HG02642 (cell line): ENCODE measurements around the gene YAF2.

Source experiments
- ATAC-seq: cut with Tn5 transposase; IDR thresholded peaks from one replicate; pipeline ENCODE4 v1.9.1; 2021; ENCODE audit warnings: mild to moderate bottlenecking; ENCODE audit not compliant: unreplicated experiment, poor library complexity

YAF2 gene, protein sequence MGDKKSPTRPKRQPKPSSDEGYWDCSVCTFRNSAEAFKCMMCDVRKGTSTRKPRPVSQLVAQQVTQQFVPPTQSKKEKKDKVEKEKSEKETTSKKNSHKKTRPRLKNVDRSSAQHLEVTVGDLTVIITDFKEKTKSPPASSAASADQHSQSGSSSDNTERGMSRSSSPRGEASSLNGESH

DNA sequence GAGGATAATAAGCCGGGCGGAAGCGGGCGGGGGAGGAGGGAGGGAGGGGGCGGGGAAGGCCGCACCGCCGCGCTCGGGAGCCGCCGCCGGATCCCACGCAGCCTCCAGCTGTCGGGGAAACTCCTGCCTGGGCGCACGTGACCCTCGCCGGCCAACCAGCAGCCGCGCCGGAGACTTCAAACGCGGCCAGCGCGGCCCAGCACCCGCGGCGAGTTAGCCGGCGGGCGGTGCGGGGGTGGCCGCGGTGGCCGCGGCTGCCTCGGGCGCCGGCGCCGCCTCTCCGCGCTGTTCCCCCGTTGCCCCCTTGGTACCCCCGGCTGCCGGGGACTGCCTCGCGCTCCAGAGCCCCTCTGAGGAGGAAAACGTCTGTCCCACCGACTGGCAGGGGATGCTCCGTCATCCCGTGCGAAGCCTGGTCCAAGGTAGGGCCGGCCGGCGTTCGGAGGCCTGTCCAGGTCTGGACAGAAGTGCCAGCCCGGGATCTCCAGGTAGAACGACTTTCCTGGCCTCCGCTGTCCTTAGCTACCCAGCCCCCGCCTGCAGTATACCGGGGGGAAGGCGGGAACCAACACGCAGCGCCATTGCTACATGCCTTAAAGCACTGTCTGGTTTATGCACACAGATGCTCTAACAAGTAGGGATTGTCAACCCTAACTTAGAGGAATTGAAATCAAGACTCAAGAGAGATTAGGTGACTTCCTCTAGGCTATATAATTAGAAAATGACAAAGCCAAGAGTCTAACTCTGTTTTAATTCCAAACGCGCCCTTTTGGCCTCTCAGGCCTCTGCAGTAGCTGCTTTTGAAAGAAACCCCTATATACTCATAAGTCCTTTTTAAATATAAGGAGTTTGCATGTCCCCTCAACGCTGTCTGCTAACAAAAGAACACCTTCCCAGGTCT lies at the start of gene YAF2:
YAF2 (minus strand) TSS at position 9 of the 901 bp plus-strand sequence. CDS start 68 bp downstream, outside the sequence.
- ATAC-seq, result peak; percentile 86

DNA sequence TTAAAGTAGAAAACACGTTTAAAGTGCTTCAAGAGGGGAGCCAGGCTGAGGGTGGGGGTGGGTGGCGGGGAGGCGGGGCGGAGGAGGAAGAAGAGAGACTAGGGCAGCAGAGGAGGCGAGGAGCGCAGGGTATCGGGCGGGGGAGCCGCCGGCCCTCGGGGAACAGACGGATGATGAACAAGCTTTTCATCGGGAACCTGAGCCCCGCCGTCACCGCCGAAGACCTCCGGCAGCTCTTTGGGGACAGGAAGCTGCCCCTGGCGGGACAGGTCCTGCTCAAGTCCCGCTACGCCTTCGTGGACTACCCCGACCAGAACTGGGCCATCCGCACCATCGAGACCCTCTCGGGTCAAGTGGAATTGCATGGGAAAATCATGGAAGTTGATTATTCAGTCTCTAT lies 48.7 kb upstream of the YAF2 start:
- no peak for ATAC-seq

- ATAC-seq, result no peak
These were observed 47.4 kb upstream of the YAF2 start for GRCh38 chr12:42285431-42285830.

DNA sequence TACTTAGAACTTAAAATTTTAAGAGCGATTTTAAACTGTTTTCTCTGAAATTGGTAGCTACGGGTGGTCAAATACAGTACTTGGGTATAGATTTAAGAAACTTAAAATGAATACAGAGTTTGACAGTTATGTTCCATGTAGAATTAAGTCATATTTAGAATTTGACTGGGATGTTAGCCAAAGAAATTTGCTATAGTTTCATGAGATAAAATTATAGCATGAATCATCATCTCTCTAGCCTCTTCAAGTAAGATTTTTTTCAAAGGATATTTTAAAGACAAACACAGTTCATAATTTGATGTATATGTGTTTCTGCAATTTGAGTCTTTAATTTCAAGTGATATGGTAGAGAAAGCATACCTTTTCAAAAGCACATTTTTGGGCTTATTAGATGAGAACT lies 46.8 kb upstream of the YAF2 start:
- no peak for ATAC-seq

- no peak for ATAC-seq
These were observed 46.1 kb upstream of the YAF2 start for GRCh38 chr12:42284157-42284556.

DNA sequence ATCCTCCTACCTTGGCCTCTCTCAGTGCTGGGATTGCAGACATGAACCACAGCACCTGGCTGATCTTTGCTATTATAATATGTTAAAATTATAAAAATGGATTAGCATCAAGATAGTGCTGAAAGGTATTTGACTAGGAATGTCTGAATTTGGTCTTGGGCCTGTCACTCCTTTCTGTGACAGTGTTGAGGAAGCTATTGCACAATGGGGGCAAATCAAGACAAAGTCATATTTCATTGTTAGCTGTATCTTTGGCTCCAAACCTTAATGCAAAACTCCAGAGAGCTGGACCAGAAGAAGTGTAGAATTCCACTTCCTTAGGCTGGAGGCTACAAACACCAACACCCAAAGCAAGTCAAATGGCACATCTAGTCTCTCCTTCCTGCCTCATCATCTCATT lies 45.7 kb upstream of the YAF2 start:
- no peak for ATAC-seq

DNA sequence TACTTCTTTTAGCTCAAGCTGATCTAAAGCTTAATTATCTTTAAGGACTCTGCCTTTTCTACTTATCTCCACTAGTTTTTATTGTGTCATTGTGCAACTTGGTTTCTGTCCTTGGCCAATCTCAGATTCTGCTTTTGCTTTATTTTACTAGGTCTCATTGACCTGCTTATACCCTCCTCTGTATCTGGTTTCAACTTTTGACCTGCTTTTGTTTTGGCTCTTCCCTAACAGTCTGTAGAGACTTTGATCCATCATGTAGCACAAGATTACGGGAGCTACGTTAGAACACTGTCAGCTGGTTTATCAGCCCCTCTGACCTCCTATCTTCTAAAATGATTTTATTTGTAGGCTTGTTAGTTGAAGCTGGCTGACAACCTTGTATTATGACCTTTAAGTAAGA lies 44.2 kb upstream of the YAF2 start:
- no peak for ATAC-seq

DNA sequence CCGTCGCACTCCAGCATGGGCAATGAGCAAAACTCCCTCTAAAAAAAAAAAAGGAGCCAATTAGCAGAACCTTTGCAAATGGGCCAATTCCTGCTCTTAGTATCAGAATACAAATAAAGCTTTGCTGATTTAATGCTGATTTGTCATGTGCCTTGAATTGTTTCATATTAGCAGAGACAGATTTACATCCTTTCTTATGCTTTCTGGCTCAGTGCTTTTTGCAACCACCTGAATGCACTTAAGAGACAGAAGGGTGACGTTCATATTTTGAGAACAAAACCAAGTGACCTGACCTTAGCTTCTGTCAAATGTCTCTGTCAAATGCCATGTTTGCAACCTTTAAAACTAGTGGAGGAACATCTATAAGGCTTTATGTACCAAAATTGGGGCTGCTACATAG lies 43.8 kb upstream of the YAF2 start:
- ATAC-seq, result no peak

DNA sequence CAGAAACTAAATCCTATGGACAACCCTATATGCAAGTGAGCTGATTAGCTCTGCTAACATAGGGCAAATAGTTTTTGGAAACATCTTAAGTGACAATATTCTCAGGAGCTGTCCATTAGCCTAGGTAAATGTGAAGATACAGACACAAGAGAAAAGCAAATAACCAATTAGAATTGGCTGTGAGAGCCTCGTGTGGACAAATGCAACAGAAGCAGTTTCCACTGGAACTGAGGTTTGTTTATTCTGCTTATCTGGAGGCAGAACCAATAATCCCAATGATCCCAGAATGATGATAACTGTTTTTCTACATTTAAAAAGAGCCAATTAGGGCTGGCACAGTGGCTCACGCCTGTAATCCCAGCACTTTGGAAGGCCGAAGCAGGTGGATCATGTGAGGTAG lies 43.2 kb upstream of the YAF2 start:
- ATAC-seq, result no peak

GRCh38 chr12:42278128-42278510 lies 40.1 kb upstream of the YAF2 start:
- ATAC-seq, result no peak

- ATAC-seq, result no peak
These were observed 39.5 kb upstream of the YAF2 start for GRCh38 chr12:42277396-42278127.

- no peak for ATAC-seq
These were observed 37.5 kb upstream of the YAF2 start for GRCh38 chr12:42275499-42275898.

- ATAC-seq, result no peak
These were observed 35.7 kb upstream of the YAF2 start for GRCh38 chr12:42273706-42274105.

DNA sequence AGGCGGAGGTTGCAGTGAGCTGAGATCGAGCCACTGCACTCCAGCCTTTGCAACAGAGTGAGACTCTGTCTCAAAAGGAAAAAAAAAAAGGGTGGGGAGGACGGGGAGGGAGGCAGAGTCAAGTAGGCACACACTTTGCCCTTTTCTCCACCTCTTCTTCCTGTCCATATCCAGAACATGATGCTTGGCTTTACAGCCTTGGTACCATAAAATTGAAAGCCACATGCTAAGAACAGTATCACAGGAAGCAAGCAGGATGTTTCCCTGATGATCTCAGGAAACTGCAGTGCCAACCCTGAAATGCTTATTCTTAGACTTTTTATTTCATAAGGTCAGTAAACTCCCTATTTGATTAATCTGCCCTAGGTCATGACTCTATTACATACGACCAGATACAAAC lies 32.5 kb upstream of the YAF2 start:
- ATAC-seq, result no peak

GRCh38 chr12:42267413-42268190 lies 29.6 kb upstream of the YAF2 start:
- ATAC-seq, result no peak

- no peak for ATAC-seq
These were observed 28.7 kb upstream of the YAF2 start for GRCh38 chr12:42266579-42267230.

DNA sequence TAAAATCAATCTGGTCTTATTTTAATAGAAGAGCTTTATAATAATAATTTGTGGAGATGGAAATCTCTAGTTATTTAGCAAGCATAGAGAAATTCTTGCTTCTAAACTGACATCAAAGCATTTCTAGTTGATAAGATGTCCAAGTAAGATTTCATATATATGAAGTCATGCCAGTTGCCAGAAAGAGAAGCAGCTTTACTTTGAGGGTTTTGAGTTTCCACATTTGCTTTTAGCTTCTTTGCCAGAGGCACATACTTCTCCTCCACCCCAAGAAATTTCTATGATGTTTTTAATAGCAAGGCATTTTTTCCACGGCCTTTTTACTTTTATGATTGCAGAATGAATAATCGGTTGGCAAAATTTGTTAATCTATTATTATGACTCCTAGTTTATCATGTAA lies 24.2 kb upstream of the YAF2 start:
- no peak for ATAC-seq

GRCh38 chr12:42261708-42262107 lies 23.7 kb upstream of the YAF2 start:
- no peak for ATAC-seq

GRCh38 chr12:42260518-42260917 lies 22.5 kb upstream of the YAF2 start:
- no peak for ATAC-seq

- no peak for ATAC-seq
These were observed 21.7 kb upstream of the YAF2 start for GRCh38 chr12:42259699-42260098.
